ENCODE data around the gene EFTUD2. TPM values are rescaled to one million over a fixed set of nuclear protein-coding genes. Genes with fewer than 3 reads are reported as not detected.

Gene EFTUD2
- total and polyA plus RNA-seq, 2 of the 13 experiments (the other 11 are each of a cell fraction or from before 2014, with no cell fraction given) = 111 to 137 TPM

- TF ChIP-seq ZNF180 (CRISPR knock-in tag; IDR thresholded peaks at IDR 0.05; ENCODE audit: borderline replicate concordance, low read depth) (0 out of 2 replicates have a peak, but pooled peaks have one; percentile 78), TBX2 (CRISPR knock-in tag; IDR thresholded peaks at IDR 0.05; ENCODE audit: borderline replicate concordance) (peak; percentile 92), ZNF124 (CRISPR knock-in tag; IDR thresholded peaks at IDR 0.05) (peak; percentile 94; the same call in 1 of the 2 replicates), TCF7 (IDR thresholded peaks at IDR 0.05; ENCODE audit: low read depth) (no peak), ZBTB26 (CRISPR knock-in tag; IDR thresholded peaks at IDR 0.05; ENCODE audit: borderline replicate concordance) (peak; percentile 92), ZNF710 (CRISPR knock-in tag; IDR thresholded peaks at IDR 0.05; ENCODE audit: borderline replicate concordance) (peak; percentile 89; the same call in 1 of the 2 replicates), ZNF280B (CRISPR knock-in tag; IDR thresholded peaks at IDR 0.05; ENCODE audit: borderline replicate concordance) (peak; percentile 96), PAX8 (CRISPR knock-in tag; IDR thresholded peaks at IDR 0.05; ENCODE audit: borderline replicate concordance) (peak; percentile 81), NR2F2 (IDR thresholded peaks at IDR 0.05; ENCODE audit: borderline replicate concordance, low read depth) (peak; percentile 59; the same call in 1 of the 2 replicates), SP140L (CRISPR knock-in tag; IDR thresholded peaks at IDR 0.05; ENCODE audit: borderline replicate concordance) (no peak), ZNF564 (CRISPR knock-in tag; IDR thresholded peaks at IDR 0.05) (peak; percentile 75; the same call in 1 of the 2 replicates), PLSCR1 (CRISPR knock-in tag; IDR thresholded peaks at IDR 0.05; ENCODE audit: borderline replicate concordance) (no peak), FOXP4 (CRISPR knock-in tag; IDR thresholded peaks at IDR 0.05) (no peak), MIER3 (CRISPR knock-in tag; IDR thresholded peaks at IDR 0.05; ENCODE audit: borderline replicate concordance) (peak; percentile 98), RARA (CRISPR knock-in tag; IDR thresholded peaks at IDR 0.05) (peak; percentile 53), DMTF1 (CRISPR knock-in tag; IDR thresholded peaks at IDR 0.05) (peak; percentile 91; the same call in 1 of the 2 replicates), ZNF839 (CRISPR knock-in tag; IDR thresholded peaks at IDR 0.05; ENCODE audit: borderline replicate concordance) (peak; percentile 97; the same call in 1 of the 2 replicates), DMAP1 (CRISPR knock-in tag; IDR thresholded peaks at IDR 0.05) (peak; percentile 99), KLF6 (CRISPR knock-in tag; IDR thresholded peaks at IDR 0.05) (peak; percentile 95)
Measured at GRCh38 chr17:44899074-44899782, at the start of gene EFTUD2 (continued).
